H1 (cell line): ENCODE measurements around the gene NME3. TPM values are rescaled to one million over a fixed set of nuclear protein-coding genes. Genes with fewer than 3 reads are reported as not detected.

ENCODE experiments used
- CTCF ChIA-PET: fragments of 300-600 bp; sonication (Branson Sonifier 250); formaldehyde crosslinking; loops from one replicate; lab custom pipeline; 2021; ENCODE audit not compliant: partially characterized antibody; lab: Charles Lee
- POLR2A ChIA-PET: fragments of 300-600 bp; sonication (Branson Sonifier 250); formaldehyde crosslinking; loops from one replicate; lab custom pipeline; 2021; ENCODE audit warnings: inconsistent platforms; ENCODE audit not compliant: partially characterized antibody; lab: Charles Lee
- DNase-seq, 2 experiments: peaks; one replicate each; pipeline versions ENCODE4 v3.0.0 to v3.0.0-alpha.2; 2010 to 2022; ENCODE audit warnings: low spot score in 2 of 2, low read depth in 1 of 2, mixed read lengths in 1 of 2
- FAIRE-seq: peaks from 2 replicates; lab custom pipeline; 2011; peaks lifted over from hg19 to GRCh38; lab: Jason Lieb, UNC
- H2AFZ ChIP-seq: 2 replicates; pipeline ENCODE4 v1.8.1; 2012; ENCODE audit warnings: low read length, inconsistent platforms
- H2AK5ac ChIP-seq: 2 replicates; pipeline ENCODE4 v1.6.1; 2013; ENCODE audit warnings: low read depth, low read length
- H2BK120ac ChIP-seq: replicated peaks from 2 replicates; pipeline ENCODE3; 2013; ENCODE audit warnings: low read depth, low read length, inconsistent platforms
- H2BK12ac ChIP-seq: 2 replicates; pipeline ENCODE4 v1.6.1; 2013; ENCODE audit warnings: low read depth, low read length
- H2BK15ac ChIP-seq: 2 replicates; pipeline ENCODE4 v1.6.1; 2013; ENCODE audit warnings: low read length
- H2BK20ac ChIP-seq: 2 replicates; pipeline ENCODE4 v1.6.1; 2013; ENCODE audit warnings: low read length
- H2BK5ac ChIP-seq: 2 replicates; pipeline ENCODE4 v1.6.1; 2013; ENCODE audit warnings: low read depth, low read length
- H3K14ac ChIP-seq: 2 replicates; pipeline ENCODE4 v1.6.1; 2013; ENCODE audit warnings: inconsistent platforms; ENCODE audit not compliant: insufficient read length
- H3K18ac ChIP-seq: 2 replicates; pipeline ENCODE4 v1.6.1; 2013; ENCODE audit warnings: low read length; ENCODE audit errors: extremely low read depth
- H3K23ac ChIP-seq: 2 replicates; pipeline ENCODE4 v1.6.1; 2013; ENCODE audit warnings: inconsistent platforms; ENCODE audit not compliant: insufficient read length
- H3K23me2 ChIP-seq: 2 replicates; pipeline ENCODE4 v1.6.1; 2013; ENCODE audit warnings: low read depth, low read length
- H3K27ac ChIP-seq: 2 replicates; pipeline ENCODE4 v1.6.1; 2011; ENCODE audit warnings: low read depth, low read length, inconsistent platforms
- H3K27me3 ChIP-seq, 4 experiments: replicated peaks in 1 of 4; 1 replicate in 1 of 4; 2 replicates in 3 of 4; pipeline versions ENCODE4 v1.6.1 to v1.8.1; 2011 to 2013; ENCODE audit warnings: low read length in 3 of 4, mild to moderate bottlenecking in 3 of 4, inconsistent platforms in 2 of 4, mixed read lengths in 2 of 4, moderate library complexity in 1 of 4; ENCODE audit not compliant: control insufficient read depth in 3 of 4, insufficient read depth in 3 of 4; ENCODE audit errors: extremely low read depth in 1 of 4
- H3K36me3 ChIP-seq, 4 experiments: 2 replicates each; pipeline versions ENCODE4 v1.6.1 to v1.8.1; 2011 to 2013; ENCODE audit warnings: mild to moderate bottlenecking in 4 of 4, low read length in 3 of 4, moderate library complexity in 2 of 4, control low read depth in 1 of 4, inconsistent platforms in 1 of 4; ENCODE audit not compliant: insufficient read depth in 4 of 4, control insufficient read depth in 2 of 4
- H3K4ac ChIP-seq: replicated peaks from 2 replicates; pipeline ENCODE3; 2013; ENCODE audit warnings: low read length, low read depth, mixed read lengths, inconsistent platforms; ENCODE audit not compliant: insufficient read length
- H3K4me1 ChIP-seq, 4 experiments: replicated peaks in 1 of 4; 1 replicate in 1 of 4; 2 replicates in 3 of 4; pipeline versions ENCODE4 v1.6.1 to v1.8.1; 2011 to 2013; ENCODE audit warnings: low read length in 3 of 4, inconsistent platforms in 2 of 4, mixed read lengths in 1 of 4; ENCODE audit not compliant: insufficient read depth in 4 of 4, control insufficient read depth in 3 of 4
- H3K4me2 ChIP-seq, 2 experiments: 2 replicates each; pipeline versions ENCODE4 v1.6.1 to v1.8.1; 2011 to 2013; ENCODE audit warnings: low read depth in 2 of 2, low read length in 2 of 2, control low read depth in 1 of 2, inconsistent platforms in 1 of 2, mild to moderate bottlenecking in 1 of 2; ENCODE audit not compliant: insufficient read depth in 1 of 2
- H3K4me3 ChIP-seq, 4 experiments: fragments of 200-600, 300-600 bp in 1 of 4; sonication (generic), shearing (Covaris generic), sonication (Bioruptor Twin) in 1 of 4; 2 replicates each; pipeline versions ENCODE4 v1.5.1 to v1.8.1; 2011 to 2016; ENCODE audit warnings: low read length in 4 of 4, low read depth in 3 of 4, control low read depth in 2 of 4, inconsistent platforms in 2 of 4, mild to moderate bottlenecking in 2 of 4, mixed read lengths in 1 of 4, moderate library complexity in 1 of 4; ENCODE audit not compliant: insufficient read depth in 2 of 4; ENCODE audit errors: extremely low read depth in 1 of 4
- H3K56ac ChIP-seq: replicated peaks from 2 replicates; pipeline ENCODE3; 2013; ENCODE audit warnings: low read depth, mild to moderate bottlenecking, mixed read lengths, low read length, inconsistent platforms; ENCODE audit not compliant: insufficient read length
- H3K79me1 ChIP-seq: 2 replicates; pipeline ENCODE4 v1.6.1; 2013; ENCODE audit warnings: low read depth, low read length, control low read depth
- H3K79me2 ChIP-seq, 2 experiments: 2 replicates each; pipeline versions ENCODE4 v1.6.1 to v1.8.1; 2012 to 2013; ENCODE audit warnings: low read length in 2 of 2, mild to moderate bottlenecking in 2 of 2, inconsistent platforms in 1 of 2; ENCODE audit not compliant: insufficient read depth in 2 of 2, control insufficient read depth in 1 of 2
- H3K9ac ChIP-seq, 4 experiments: replicated peaks in 1 of 4; 1 replicate in 1 of 4; 2 replicates in 3 of 4; pipeline versions ENCODE4 v1.6.1 to v1.8.1; 2011 to 2013; ENCODE audit warnings: low read depth in 3 of 4, low read length in 3 of 4, control low read depth in 2 of 4, mild to moderate bottlenecking in 2 of 4, moderate library complexity in 2 of 4, inconsistent platforms in 1 of 4; ENCODE audit errors: extremely low read depth in 1 of 4
- H3K9me3 ChIP-seq, 2 experiments: 2 replicates each; pipeline versions ENCODE4 v1.6.1 to v1.8.1; 2012 to 2013; ENCODE audit warnings: mild to moderate bottlenecking in 2 of 2, moderate library complexity in 2 of 2, control low read depth in 1 of 2, inconsistent platforms in 1 of 2, low read depth in 1 of 2, low read length in 1 of 2, mixed read lengths in 1 of 2; ENCODE audit not compliant: insufficient read depth in 2 of 2
- H4K20me1 ChIP-seq, 2 experiments: replicated peaks in 1 of 2; 2 replicates each; pipeline versions ENCODE3 to v1.8.1; 2011 to 2013; ENCODE audit warnings: inconsistent platforms in 2 of 2, low read length in 2 of 2, mild to moderate bottlenecking in 1 of 2; ENCODE audit not compliant: insufficient read depth in 2 of 2, control insufficient read depth in 1 of 2
- H4K5ac ChIP-seq: 2 replicates; pipeline ENCODE4 v1.6.1; 2013; ENCODE audit warnings: low read length, low read depth, mixed read lengths, inconsistent platforms; ENCODE audit not compliant: insufficient read length
- H4K8ac ChIP-seq: 2 replicates; pipeline ENCODE4 v1.8.0; 2013; ENCODE audit warnings: mild to moderate bottlenecking, moderate library complexity, low read length, inconsistent platforms; ENCODE audit not compliant: insufficient read depth; ENCODE audit errors: extremely low read depth
- H4K91ac ChIP-seq: replicated peaks from 2 replicates; pipeline ENCODE3; 2013; ENCODE audit warnings: low read length, mixed read lengths, inconsistent platforms; ENCODE audit not compliant: insufficient read length
- CBX5 ChIP-seq: fragments of 300-800, 300-1000 bp; sonication (generic); IDR thresholded peaks from 2 replicates; pipeline ENCODE4 v1.7.1; 2016; ENCODE audit warnings: antibody characterized with exemption, low read length, low read depth
- WGBS, 2 experiments: shearing (Covaris generic) in 1 of 2; methylation state at CpG; one replicate each; pipeline versions ENCODE4 v1.1.6 to v1.1.7; 2013 to 2015; ENCODE audit warnings: low lambda C conversion rate in 2 of 2, mixed read lengths in 2 of 2, inconsistent platforms in 1 of 2, low coverage in 1 of 2, missing lambda C conversion rate in 1 of 2; ENCODE audit not compliant: insufficient replicate concordance in 2 of 2, insufficient coverage in 1 of 2, insufficient read length in 1 of 2; ENCODE audit errors: extremely low coverage in 1 of 2, missing lambda C conversion rate in 1 of 2; 5-methylcytosine and 5-hydroxymethylcytosine counted together
- polyA plus RNA-seq, 7 experiments: library from polyadenylated mRNA; depleted of rRNA in 3 of 7; stranded (reverse) in 5 of 7; unstranded in 2 of 7; fragments of >200 nt in 5 of 7; fragments of 200-250 nt in 2 of 7; gene quantifications; 1 replicate in 5 of 7; 2 replicates in 1 of 7; 4 replicates in 1 of 7; pipeline versions ENCODE4 v1.2.1 to v1.2.3, GENCODE V29; 2011 to 2013; ENCODE audit warnings: missing spikeins in 2 of 7, mixed read lengths in 2 of 7
- total RNA-seq: library from RNA; stranded (reverse); fragmentation: NEBNext Ultra II Directional; extraction: Animal tissue kit (Norgen Biotek cat#: 25700); gene quantifications from 2 replicates; pipeline ENCODE4 v1.2.1, GENCODE V29; 2021

Gene NME3
- total and polyA plus RNA-seq, 2 of the 8 experiments (the other 6 are each of a cell fraction or from before 2014, with no cell fraction given), result 72.5 to 163 TPM

GRCh38 chr16:1729026-1729425 lies 42.3 kb downstream of the NME3 start:
- no peak for TF ChIP-seq CBX5
- TF ChIP-seq, all 59 proteins: peak for 0
- Histone ChIP-seq H3K18ac (no peak overlapping the region), H2BK12ac (no peak overlapping the region), H3K4ac (no peak overlapping the region), H2BK20ac (no peak overlapping the region), H3K79me2 (no peaks in the 10 kb centered on the region; a peak in 2 of 4 replicates), H2BK5ac (no peak overlapping the region), H3K27ac (no peak overlapping the region), H3K23ac (no peak overlapping the region), H3K56ac (no peak overlapping the region), H2BK120ac (no peak overlapping the region), H3K14ac (no peak overlapping the region), H4K20me1 (peaks cover 0 to 12% of the 10 kb centered on the region in 2 experiments), H3K9me3 (no peaks in the 10 kb centered on the region; a peak in 1 of 4 replicates), H3K36me3 (peaks cover 0 to 14% (median 3%) of the 10 kb centered on the region in 4 experiments; a peak in 4 of 8 replicates), H4K8ac (no peak overlapping the region), H2BK15ac (no peak overlapping the region), H4K91ac (no peak overlapping the region), H3K4me1 (0 out of 7 replicates have a peak, but pooled peaks cover 0 to 2% (median 0%) of the 10 kb centered on the region in 4 experiments), H2AK5ac (no peak overlapping the region), H4K5ac (no peak overlapping the region), H3K9ac (no peak overlapping the region), H3K27me3 (no peaks in the 10 kb centered on the region), H3K79me1 (peaks cover 5% of the 10 kb centered on the region), H3K4me3 (no peak overlapping the region), H3K4me2 (no peak overlapping the region), H2AFZ (no peak overlapping the region), H3K23me2 (no peaks in the 10 kb centered on the region)
- no peak for FAIRE-seq
- ChIA-PET CTCF (interaction anchor here (0.6 to 2.1 kb wide), 2 partner anchors 23 to 210 kb away, joined by 3 to 5 read pairs; partner anchors contain the start of gene MAPK8IP3), POLR2A (interaction anchor here (0.7 to 0.8 kb wide), 2 partner anchors 11 to 41 kb away, joined by 3 to 6 read pairs; no protein-coding TSS in a partner anchor)
- no peak for DNase-seq
- WGBS, 2 experiments, result 95% methylated on average over 18 of the region's 18 CpGs; no CpG with 5 or more reads in 1 of the 2 experiments
